Right cardiac atrium (tissue), 5 donors: ENCODE measurements around the gene PCSK6. TPM values are rescaled to one million over a fixed set of nuclear protein-coding genes. Genes with fewer than 3 reads are reported as not detected.

Experiments used
- ATAC-seq, 2 donors: fragments of 200-7000 bp; cut with Tn5 transposase; one replicate each; pipeline versions ENCODE4 v1.8.0 to v1.9.1; 2020; ENCODE audit warnings: moderate library complexity in 2 of 2, mild to moderate bottlenecking in 1 of 2
- DNase-seq, 3 donors: peaks; one replicate each; pipeline ENCODE4 v3.0.0-alpha.2; 2020
- H3K27ac ChIP-seq: one replicate; pipeline ENCODE4 v1.5.1; 2013; ENCODE audit warnings: mild to moderate bottlenecking, low read length, control low read depth, moderate library complexity
- H3K27me3 ChIP-seq: one replicate; pipeline ENCODE4 v1.6.1; 2013; ENCODE audit not compliant: control insufficient read depth, insufficient read depth
- H3K4me1 ChIP-seq: one replicate; pipeline ENCODE4 v1.6.1; 2013; ENCODE audit warnings: low read length; ENCODE audit not compliant: control insufficient read depth, insufficient read depth
- H3K4me3 ChIP-seq: one replicate; pipeline ENCODE4 v1.5.1; 2013; ENCODE audit warnings: low read length, control low read depth
- H3K9me3 ChIP-seq: one replicate; pipeline ENCODE4 v1.6.1; 2013; ENCODE audit warnings: low read length; ENCODE audit not compliant: control insufficient read depth
- WGBS: extraction: QIAGEN DNeasy Blood & Tissue Kit; methylation state at CpG from one replicate; pipeline ENCODE4 v1.1.7; 2013; 5-methylcytosine and 5-hydroxymethylcytosine counted together
- intact Hi-C, 4 donors: fragments of 100-400 bp; cut with DNase I; formaldehyde crosslinking; loops; one replicate each; pipeline versions ENCODE4 v1.11.0 to v1.14.0; 2022 to 2023
- polyA plus RNA-seq: library from polyadenylated mRNA; stranded (reverse); fragments of 200-250 nt; gene quantifications from one replicate; pipeline ENCODE4 v1.2.3, GENCODE V29; 2013
- total RNA-seq, 4 donors: library from RNA; stranded (reverse); fragmentation: NEBNext Ultra II Directional; extraction: Animal tissue kit (Norgen Biotek cat#: 25700); gene quantifications; one replicate each; pipeline ENCODE4 v1.2.1, GENCODE V29; 2021
- donor health status: healthy with polysubstance abuse.
- donor health status: DM: no; HTN: yes; CAD: no.
- donor health status: DM: no; HTN: no; CAD: no.
- donor health status: DM: no; HTN: yes; CAD: no; lungs with severe emphysema.
- donor health status: DM: yes; HTN: yes; CAD: no.

The PCSK6 gene
- total and polyA plus RNA-seq, 5 donors: 7.7 to 21.4 (median 14.2) TPM

DNA sequence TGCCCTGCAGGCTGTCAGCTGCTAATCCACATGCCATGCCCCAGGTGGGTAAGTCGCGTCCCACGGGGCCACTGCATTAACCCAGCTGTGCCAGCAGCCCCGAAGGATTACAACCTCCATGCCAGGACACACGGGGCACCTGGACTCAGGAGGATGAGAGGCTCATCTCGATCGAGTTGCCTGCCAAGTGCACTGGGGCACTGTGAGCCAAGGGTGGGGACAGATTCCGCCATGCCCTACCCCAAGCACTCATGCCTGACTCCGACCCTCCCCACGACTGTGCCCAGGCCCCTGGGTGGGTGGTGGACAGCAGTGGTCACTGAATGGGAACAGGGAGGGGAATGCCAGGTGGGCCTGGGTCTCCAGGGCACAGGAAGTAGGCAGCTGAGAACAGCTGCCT is 173.8 kb downstream of the PCSK6 start:
- H3K4me1 ChIP-seq: peaks cover 2% of the 10 kb centered on the region
- intact Hi-C loops: no loop called here
- 90% methylated on average over 10 of the region's 10 CpGs for WGBS
- H3K27me3 ChIP-seq: no peaks in the 10 kb centered on the region
- no peak overlapping the region for H3K4me3 ChIP-seq
- DNase-seq (no peak), ATAC-seq (no peak)
- no peaks in the 10 kb centered on the region for H3K9me3 ChIP-seq
- no peak overlapping the region for H3K27ac ChIP-seq

DNA sequence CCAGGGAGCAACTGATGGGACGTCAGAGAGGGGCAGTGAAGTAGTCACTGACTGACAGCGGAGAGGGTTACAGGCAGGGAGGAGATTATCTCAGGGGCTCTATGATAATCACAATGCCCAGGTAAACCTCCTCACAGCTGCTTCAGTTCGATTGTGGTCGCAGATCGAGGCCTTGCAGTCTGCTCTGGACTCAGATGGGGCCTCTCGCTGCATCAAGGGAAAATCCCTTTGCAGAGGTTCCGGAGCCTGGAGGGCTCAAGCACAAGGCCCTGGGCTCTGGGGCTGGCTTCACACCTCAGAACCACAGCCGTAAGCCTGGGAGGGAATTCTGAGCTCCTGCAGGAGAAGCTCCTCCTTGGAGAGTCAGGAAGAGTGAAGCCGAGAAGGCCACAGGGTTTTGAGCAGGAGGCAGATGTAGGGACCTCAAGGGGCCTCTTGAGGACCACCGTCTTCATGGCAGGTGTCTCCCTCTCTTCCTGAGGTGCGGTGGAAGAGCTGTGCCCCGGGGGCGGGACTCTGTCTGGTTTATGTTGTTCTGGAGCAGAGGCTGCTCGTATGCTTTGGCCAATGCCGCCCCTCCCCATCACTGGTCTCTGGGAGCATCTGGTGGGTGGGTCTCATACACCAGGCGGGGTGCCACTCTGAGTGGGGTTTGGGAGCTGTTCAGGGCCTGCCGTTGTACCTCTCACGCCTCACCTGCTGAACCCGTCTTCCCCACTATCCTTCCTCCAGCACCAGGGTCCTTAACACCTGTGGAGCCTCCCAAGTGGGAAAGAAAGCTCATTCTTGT is 175.0 kb downstream of the PCSK6 start:
- Histone ChIP-seq H3K9me3 (no peaks in the 10 kb centered on the region), H3K4me1 (peaks cover 2% of the 10 kb centered on the region), H3K27me3 (no peaks in the 10 kb centered on the region), H3K27ac (no peak overlapping the region), H3K4me3 (no peak overlapping the region)
- ATAC-seq (no peak), DNase-seq (no peak)
- 82% methylated on average over 19 of the region's 19 CpGs for WGBS
- intact Hi-C loops: no loop called here

DNA sequence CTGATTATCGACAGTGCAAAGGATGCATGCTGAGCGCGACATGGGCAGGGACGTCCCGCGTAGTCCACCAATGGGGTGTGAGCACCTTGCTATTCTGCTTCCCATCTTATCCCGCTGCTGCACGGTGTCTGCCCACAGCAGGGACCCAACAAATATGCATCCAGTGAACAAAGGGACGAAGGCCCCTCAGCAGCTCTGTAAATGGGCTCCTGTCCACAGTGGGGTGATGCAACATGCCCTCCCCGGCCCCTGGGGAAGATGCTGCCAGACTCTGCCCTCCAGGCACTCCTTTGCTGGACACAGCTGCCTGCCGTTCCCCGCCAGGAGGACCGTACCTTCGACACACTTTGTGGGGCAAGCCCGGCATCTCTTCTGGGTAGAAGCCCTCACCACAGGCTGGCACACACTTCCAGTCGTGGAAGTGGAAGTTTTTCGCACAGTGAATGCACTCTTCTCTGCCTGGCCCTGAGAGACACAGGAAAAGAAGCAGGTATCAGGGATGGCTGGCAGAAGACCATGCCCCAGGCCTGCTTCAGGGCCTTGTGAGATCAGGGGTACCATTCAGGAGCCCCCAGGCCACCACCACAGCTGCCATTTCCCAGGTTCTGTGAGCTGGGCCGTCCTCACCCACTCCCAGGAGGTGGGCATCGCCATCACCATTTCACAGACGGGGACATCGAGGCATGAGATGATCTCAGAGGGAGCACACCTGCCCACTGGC is 176.3 kb downstream of the PCSK6 start:
- intact Hi-C loops: no loop called here
- ATAC-seq (no peak), DNase-seq (no peak)
- Histone ChIP-seq H3K4me1 (no peaks in the 10 kb centered on the region), H3K27me3 (no peaks in the 10 kb centered on the region), H3K4me3 (no peak overlapping the region), H3K27ac (no peak overlapping the region), H3K9me3 (no peaks in the 10 kb centered on the region)
- WGBS: 90% methylated on average over 21 of the region's 21 CpGs

DNA sequence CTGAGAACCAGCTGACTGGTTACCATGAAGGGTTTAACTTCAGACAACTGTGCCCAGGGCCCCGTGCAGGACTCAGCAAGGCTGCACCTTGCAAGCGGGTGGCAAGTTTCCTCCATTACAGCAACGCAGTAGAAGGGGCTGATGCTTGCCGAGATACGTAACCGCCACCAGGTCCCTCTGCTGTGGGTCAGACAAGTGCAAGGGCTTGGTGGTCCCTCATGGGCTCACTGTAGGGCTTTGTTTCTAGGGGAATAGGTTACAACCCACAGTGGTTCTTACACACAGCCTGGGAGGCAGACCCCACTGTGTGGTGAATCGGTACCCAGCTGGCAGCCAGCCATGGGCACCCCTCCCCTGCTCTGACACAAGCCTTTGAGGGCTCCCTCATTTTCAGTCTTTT is 179.0 kb downstream of the PCSK6 start:
- 93% methylated on average over 7 of the region's 7 CpGs for WGBS
- DNase-seq (peak in 1 of 3 donors; percentile 49), ATAC-seq (no peak)
- Histone ChIP-seq H3K27ac (no peak overlapping the region), H3K27me3 (no peaks in the 10 kb centered on the region), H3K4me1 (no peaks in the 10 kb centered on the region), H3K4me3 (no peak overlapping the region), H3K9me3 (no peaks in the 10 kb centered on the region)
- intact Hi-C loops: no loop called here

GRCh38 chr15:101310161-101310480 is 179.4 kb downstream of the PCSK6 start:
- no peaks in the 10 kb centered on the region for H3K9me3 ChIP-seq
- DNase-seq (peak in 1 of 3 donors; percentile 28), ATAC-seq (no peak)
- no peaks in the 10 kb centered on the region for H3K4me1 ChIP-seq
- WGBS: 91% methylated on average over 7 of the region's 7 CpGs
- no peaks in the 10 kb centered on the region for H3K27me3 ChIP-seq
- H3K4me3 ChIP-seq: no peak overlapping the region
- no peak overlapping the region for H3K27ac ChIP-seq
- intact Hi-C loops: no loop called here

GRCh38 chr15:101309436-101310160 is 179.9 kb downstream of the PCSK6 start:
- intact Hi-C loops: loop anchor here in 2 of 4 donors (10.0 kb wide), 2 partner anchors 185 to 195 kb away; no protein-coding TSS in a partner anchor
- WGBS: 85% methylated on average over 26 of the region's 26 CpGs
- no peaks in the 10 kb centered on the region for H3K4me1 ChIP-seq
- ATAC-seq (no peak), DNase-seq (peak in 1 of 3 donors; percentile 30)
- no peaks in the 10 kb centered on the region for H3K27me3 ChIP-seq
- H3K27ac ChIP-seq: no peak overlapping the region
- H3K4me3 ChIP-seq: no peak overlapping the region
- H3K9me3 ChIP-seq: no peaks in the 10 kb centered on the region

- intact Hi-C loops: loop anchor here in 2 of 4 donors (10.0 kb wide), 2 partner anchors 186 to 196 kb away; no protein-coding TSS in a partner anchor
- H3K27ac ChIP-seq: no peak overlapping the region
- H3K4me1 ChIP-seq: no peaks in the 10 kb centered on the region
- no peak overlapping the region for H3K4me3 ChIP-seq
- DNase-seq (peak in 1 of 3 donors; percentile 39), ATAC-seq (no peak)
- H3K9me3 ChIP-seq: no peaks in the 10 kb centered on the region
- H3K27me3 ChIP-seq: no peaks in the 10 kb centered on the region
- 88% methylated on average over 20 of the region's 20 CpGs for WGBS
These were observed 180.7 kb downstream of the PCSK6 start for GRCh38 chr15:101308604-101309435.

DNA sequence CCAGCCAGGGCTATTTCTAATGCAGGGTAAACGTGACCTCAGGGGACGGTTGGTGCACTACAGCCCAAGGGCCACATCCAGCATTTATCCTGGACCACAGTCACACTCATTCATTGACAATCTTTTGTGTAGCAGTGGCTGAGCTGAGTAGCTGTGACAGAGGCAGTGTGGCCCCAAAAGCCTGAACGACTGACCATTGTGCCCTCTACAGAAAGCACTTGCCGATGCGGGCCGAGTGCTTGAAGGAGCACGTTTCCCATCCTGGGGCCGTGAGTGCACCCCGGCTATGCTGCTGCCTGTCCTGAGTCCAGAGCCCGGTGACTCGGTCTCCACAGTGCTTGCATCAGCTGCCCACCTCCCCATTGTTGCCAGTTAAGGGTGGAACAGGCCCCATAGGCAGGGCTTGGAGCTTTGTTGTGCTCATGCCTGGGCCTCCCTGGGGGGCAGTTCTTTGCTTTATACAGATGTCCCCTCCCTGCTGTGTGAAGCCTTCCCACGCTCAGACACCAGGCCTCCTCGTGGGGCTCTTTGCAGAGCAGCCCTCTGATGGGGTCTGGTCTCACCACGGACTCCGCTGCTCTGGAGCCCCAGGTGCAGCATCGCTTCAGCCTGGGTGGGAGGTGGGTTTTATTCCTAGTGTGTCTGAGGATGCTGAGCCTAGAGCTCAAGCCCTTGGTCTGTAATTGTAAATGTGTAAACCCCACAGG is 181.5 kb downstream of the PCSK6 start:
- 75% methylated on average over 16 of the region's 16 CpGs for WGBS
- intact Hi-C loops: loop anchor here in 2 of 4 donors (10.0 kb wide), 2 partner anchors 187 to 197 kb away; no protein-coding TSS in a partner anchor
- ATAC-seq: no peak
- no peaks in the 10 kb centered on the region for H3K9me3 ChIP-seq
- no peak overlapping the region for H3K4me3 ChIP-seq
- H3K27me3 ChIP-seq: no peaks in the 10 kb centered on the region
- H3K4me1 ChIP-seq: no peaks in the 10 kb centered on the region
- DNase-seq: no peak
- H3K27ac ChIP-seq: no peak overlapping the region

- Histone ChIP-seq H3K27ac (no peak overlapping the region), H3K4me3 (no peak overlapping the region), H3K27me3 (no peaks in the 10 kb centered on the region), H3K4me1 (no peaks in the 10 kb centered on the region), H3K9me3 (no peaks in the 10 kb centered on the region)
- 73% methylated on average over 24 of the region's 24 CpGs for WGBS
- ATAC-seq (no peak), DNase-seq (peak in 2 of 3 donors; percentile 22 to 48)
- intact Hi-C loops: loop anchor here in 2 of 4 donors (10.0 kb wide), 2 partner anchors 188 to 198 kb away; no protein-coding TSS in a partner anchor
These were observed 182.2 kb downstream of the PCSK6 start for GRCh38 chr15:101307048-101307896.
